A549 (cell line): ENCODE data around the gene RMP24.

Experiments
- ATAC-seq, 2 experiments: fragments of 200-7000 bp in 1 of 2; fragments of >200 bp in 1 of 2; cut with Nextera tagmentation in 1 of 2; cut with Tn5 transposase in 1 of 2; 3 replicates each; pipeline versions ENCODE4 v1.8.0 to v1.9.1; 2018 to 2020; ENCODE audit warnings: mild to moderate bottlenecking in 1 of 2, moderate library complexity in 1 of 2
- CTCF ChIA-PET: fragments of 300-600 bp; sonication (Branson Sonifier 250); formaldehyde crosslinking; extraction: SDS; loops from one replicate; lab custom pipeline; 2021; ENCODE audit warnings: antibody characterized with exemption, inconsistent platforms; lab: Yijun Ruan, JAX
- POLR2A ChIA-PET: fragments of 350-600 bp; formaldehyde crosslinking; extraction: SDS; loops from one replicate; lab custom pipeline; 2021; ENCODE audit warnings: antibody characterized with exemption, inconsistent platforms; lab: Yijun Ruan, JAX
- DNase-seq, 2 experiments: peaks; one replicate each; pipeline versions ENCODE4 v3.0.0 to v3.0.0-alpha.2; 2011 to 2016; ENCODE audit warnings: low read depth in 1 of 2, low spot score in 1 of 2
- FAIRE-seq: peaks from 2 replicates; lab custom pipeline; 2011; peaks lifted over from hg19 to GRCh38; lab: Jason Lieb, UNC
- H3K27ac ChIP-seq, 2 experiments: fragments of >200 bp; sonication (Bioruptor Twin); formaldehyde crosslinking; 3 replicates each; pipeline ENCODE4 v1.5.1; 2016 to 2017
- H3K4me1 ChIP-seq: fragments of >200 bp; sonication (Bioruptor Twin); formaldehyde crosslinking; 3 replicates; pipeline ENCODE4 v1.6.1; 2016
- H3K4me2 ChIP-seq: fragments of >200 bp; sonication (Bioruptor Twin); formaldehyde crosslinking; 3 replicates; pipeline ENCODE4 v1.6.1; 2016
- H3K4me3 ChIP-seq: fragments of >200 bp; sonication (Bioruptor Twin); formaldehyde crosslinking; 3 replicates; pipeline ENCODE4 v1.5.1; 2016
- H3K9me3 ChIP-seq: fragments of >200 bp; sonication (Bioruptor Twin); formaldehyde crosslinking; 3 replicates; pipeline ENCODE4 v1.6.1; 2016
- CBX2 ChIP-seq: fragments of 200-600 bp; sonication (generic); IDR thresholded peaks from 2 replicates; pipeline ENCODE4 v1.6.1; 2016; ENCODE audit warnings: low read depth, mild to moderate bottlenecking, borderline replicate concordance
- CHD2 ChIP-seq: fragments of 150-350 bp; IDR thresholded peaks from 2 replicates; pipeline ENCODE4 v1.6.1; 2014; ENCODE audit warnings: low read length; ENCODE audit not compliant: partially characterized antibody
- EHF ChIP-seq: fragments of 250-450 bp; sonication (Bioruptor Pico); IDR thresholded peaks from 2 replicates; pipeline ENCODE4 v1.5.0; 2020; ENCODE audit warnings: mild to moderate bottlenecking
- EHMT2 ChIP-seq: fragments of 200-600 bp; sonication (generic); IDR thresholded peaks from 2 replicates; pipeline ENCODE4 v1.6.1; 2016; ENCODE audit warnings: antibody characterized with exemption, low read depth, mild to moderate bottlenecking, moderate library complexity
- FOSB ChIP-seq: fragments of 250-450 bp; sonication (Bioruptor Pico); IDR thresholded peaks from 2 replicates; pipeline ENCODE4 v1.5.0; 2020; ENCODE audit warnings: mild to moderate bottlenecking, moderate library complexity
- FOSL2 ChIP-seq, 2 experiments: fragments of 450-650 bp in 1 of 2; fragments of >200 bp in 1 of 2; sonication (Bioruptor Twin) in 1 of 2; formaldehyde crosslinking; IDR thresholded peaks; 2 replicates each; pipeline versions ENCODE4 v1.5.0 to v1.6.1; 2016 to 2020; ENCODE audit warnings: mild to moderate bottlenecking in 1 of 2, moderate library complexity in 1 of 2
- FOXS1 ChIP-seq: fragments of 250-450 bp; sonication (Bioruptor Pico); IDR thresholded peaks from 2 replicates; pipeline ENCODE4 v1.5.0; 2020; ENCODE audit warnings: mild to moderate bottlenecking, moderate library complexity
- GATA3 ChIP-seq: IDR thresholded peaks from 2 replicates; pipeline ENCODE4 v1.6.1; 2012; ENCODE audit warnings: borderline replicate concordance
- HOXB13 ChIP-seq: fragments of 250-450 bp; sonication (Bioruptor Pico); IDR thresholded peaks from 2 replicates; pipeline ENCODE4 v1.5.0; 2020; ENCODE audit warnings: low read depth, mild to moderate bottlenecking, moderate library complexity
- HOXB5 ChIP-seq: fragments of 250-450 bp; sonication (Bioruptor Pico); IDR thresholded peaks from 2 replicates; pipeline ENCODE4 v1.5.0; 2020; ENCODE audit warnings: mild to moderate bottlenecking, moderate library complexity
- JUN ChIP-seq, 2 experiments: fragments of >200 bp; sonication (Bioruptor Twin); formaldehyde crosslinking; IDR thresholded peaks; 2 replicates in 1 of 2; 3 replicates in 1 of 2; pipeline ENCODE4 v1.6.1; 2016 to 2017
- KDM1A ChIP-seq: fragments of 200-600 bp; sonication (generic); IDR thresholded peaks from 2 replicates; pipeline ENCODE4 v1.6.1; 2016; ENCODE audit warnings: low read depth, mild to moderate bottlenecking
- NFE2L2 ChIP-seq: fragments of 150-350 bp; conservative IDR thresholded peaks from 2 replicates; pipeline ENCODE4 v1.6.1; 2014; ENCODE audit warnings: low read length
- NR3C1 ChIP-seq: fragments of >200 bp; sonication (Bioruptor Twin); formaldehyde crosslinking; IDR thresholded peaks from 3 replicates; pipeline ENCODE4 v1.6.1; 2017
- POLR2A ChIP-seq: IDR thresholded peaks from 2 replicates; pipeline ENCODE4 v1.6.1; 2012; ENCODE audit warnings: mild to moderate bottlenecking, low read length
- RAD21 ChIP-seq, 2 experiments: fragments of >200 bp in 1 of 2; sonication (Bioruptor Twin) in 1 of 2; formaldehyde crosslinking in 1 of 2; IDR thresholded peaks in 1 of 2; conservative IDR thresholded peaks in 1 of 2; 2 replicates in 1 of 2; 3 replicates in 1 of 2; pipeline ENCODE4 v1.6.1; 2012 to 2018; ENCODE audit warnings: inconsistent platforms in 1 of 2
- RFX5 ChIP-seq: fragments of 450-650 bp; IDR thresholded peaks from 2 replicates; pipeline ENCODE4 v1.7.1; 2014; ENCODE audit warnings: antibody characterized with exemption, mild to moderate bottlenecking, moderate library complexity
- RNF2 ChIP-seq: fragments of 200-600 bp; sonication (generic); IDR thresholded peaks from 2 replicates; pipeline ENCODE4 v1.6.1; 2016; ENCODE audit warnings: low read depth, mild to moderate bottlenecking, antibody characterized with exemption, moderate library complexity, borderline replicate concordance
- SMC3 ChIP-seq: fragments of >200 bp; sonication (Bioruptor Twin); formaldehyde crosslinking; IDR thresholded peaks from 3 replicates; pipeline ENCODE4 v1.6.1; 2018; ENCODE audit warnings: inconsistent platforms
- ZC3H11A ChIP-seq: fragments of 450-650 bp; IDR thresholded peaks from 2 replicates; pipeline ENCODE4 v1.6.1; 2014; ENCODE audit warnings: antibody characterized with exemption, mild to moderate bottlenecking
- ZSCAN20 ChIP-seq: fragments of 250-450 bp; sonication (Bioruptor Pico); IDR thresholded peaks from 2 replicates; pipeline ENCODE4 v1.8.0; 2022; ENCODE audit warnings: mild to moderate bottlenecking, moderate library complexity
- WGBS: methylation state at CpG from one replicate; pipeline ENCODE4 v1.1.6; 2017; ENCODE audit errors: missing lambda C conversion rate; 5-methylcytosine and 5-hydroxymethylcytosine counted together
- TF ChIP-seq, protein P1 (sequence below): fragments of 450-650 bp; IDR thresholded peaks from 2 replicates; pipeline ENCODE4 v1.6.1; 2014; ENCODE audit warnings: antibody characterized with exemption
- TF ChIP-seq, protein P2 (sequence below): IDR thresholded peaks from 2 replicates; pipeline ENCODE4 v1.6.1; 2012
- TF ChIP-seq, protein P3 (sequence below): IDR thresholded peaks from 2 replicates; pipeline ENCODE4 v1.6.1; 2012
- TF ChIP-seq, protein P4 (sequence below): fragments of 150-350 bp; IDR thresholded peaks from 2 replicates; pipeline ENCODE4 v1.6.1; 2014; ENCODE audit warnings: low read depth, mild to moderate bottlenecking, low read length
- TF ChIP-seq, protein P5 (sequence below): fragments of 250-450 bp; sonication (Bioruptor Pico); IDR thresholded peaks from 2 replicates; pipeline ENCODE4 v1.5.0; 2020; ENCODE audit warnings: low read depth, mild to moderate bottlenecking, moderate library complexity
- TF ChIP-seq, protein P6 (sequence below): fragments of 250-450 bp; sonication (Bioruptor Pico); IDR thresholded peaks from 2 replicates; pipeline ENCODE4 v1.5.0; 2021; ENCODE audit warnings: mild to moderate bottlenecking, moderate library complexity, borderline replicate concordance

Gene RMP24

DNA sequence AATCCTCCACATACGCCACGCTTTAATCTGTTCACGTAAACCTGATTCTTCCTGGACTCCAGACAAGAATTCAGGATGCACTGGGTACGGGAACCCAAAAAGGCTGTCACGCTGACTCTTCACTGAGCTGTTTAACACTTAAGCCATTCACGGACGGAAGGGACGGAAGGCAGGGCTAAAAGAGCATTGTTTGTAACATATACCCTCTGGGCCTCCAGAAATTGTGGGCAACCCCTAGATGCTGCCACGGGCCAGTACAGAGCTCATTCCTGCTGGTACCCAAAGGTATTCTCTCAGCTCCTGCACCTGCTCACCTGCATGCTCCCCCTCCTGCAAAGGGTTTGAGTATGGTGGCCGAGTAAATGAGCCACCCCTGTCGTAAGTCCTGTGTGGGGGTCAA is 45.6 kb upstream of the RMP24 start (continued):
- TF ChIP-seq, protein P1, sequence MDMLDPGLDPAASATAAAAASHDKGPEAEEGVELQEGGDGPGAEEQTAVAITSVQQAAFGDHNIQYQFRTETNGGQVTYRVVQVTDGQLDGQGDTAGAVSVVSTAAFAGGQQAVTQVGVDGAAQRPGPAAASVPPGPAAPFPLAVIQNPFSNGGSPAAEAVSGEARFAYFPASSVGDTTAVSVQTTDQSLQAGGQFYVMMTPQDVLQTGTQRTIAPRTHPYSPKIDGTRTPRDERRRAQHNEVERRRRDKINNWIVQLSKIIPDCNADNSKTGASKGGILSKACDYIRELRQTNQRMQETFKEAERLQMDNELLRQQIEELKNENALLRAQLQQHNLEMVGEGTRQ: no peak
- TF ChIP-seq ZC3H11A (no peak), ZSCAN20 (CRISPR knock-in tag) (no peak), GATA3 (no peak), CHD2 (no peak), HOXB5 (no peak), KDM1A (no peak), CBX2 (no peak), FOSL2 (IDR thresholded peaks at IDR 0.05) (no peak), FOSL2 (CRISPR knock-in tag; IDR thresholded peaks at IDR 0.05) (no peak)
- TF ChIP-seq, protein P2, sequence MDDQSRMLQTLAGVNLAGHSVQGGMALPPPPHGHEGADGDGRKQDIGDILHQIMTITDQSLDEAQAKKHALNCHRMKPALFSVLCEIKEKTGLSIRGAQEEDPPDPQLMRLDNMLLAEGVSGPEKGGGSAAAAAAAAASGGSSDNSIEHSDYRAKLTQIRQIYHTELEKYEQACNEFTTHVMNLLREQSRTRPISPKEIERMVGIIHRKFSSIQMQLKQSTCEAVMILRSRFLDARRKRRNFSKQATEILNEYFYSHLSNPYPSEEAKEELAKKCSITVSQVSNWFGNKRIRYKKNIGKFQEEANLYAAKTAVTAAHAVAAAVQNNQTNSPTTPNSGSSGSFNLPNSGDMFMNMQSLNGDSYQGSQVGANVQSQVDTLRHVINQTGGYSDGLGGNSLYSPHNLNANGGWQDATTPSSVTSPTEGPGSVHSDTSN: no peak

DNA sequence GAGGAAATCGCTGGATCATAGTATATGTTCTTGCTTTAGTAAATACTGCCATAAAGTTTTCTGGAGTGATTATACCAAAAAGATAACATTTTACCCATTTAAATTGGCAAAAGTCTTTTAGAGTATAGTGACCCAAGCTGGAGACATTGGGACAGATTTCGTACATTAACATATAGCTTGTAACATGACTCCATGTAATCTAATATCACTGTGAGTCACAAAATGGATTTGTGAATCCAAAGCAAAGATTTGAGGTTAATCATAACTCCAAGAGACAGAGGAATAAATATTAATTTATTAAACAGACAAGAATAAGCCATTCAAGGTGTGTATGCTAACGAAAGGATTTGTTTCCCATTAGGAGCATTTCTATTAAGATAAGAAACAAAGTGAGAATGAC is 45.0 kb upstream of the RMP24 start:
- no peak for DNase-seq

DNA sequence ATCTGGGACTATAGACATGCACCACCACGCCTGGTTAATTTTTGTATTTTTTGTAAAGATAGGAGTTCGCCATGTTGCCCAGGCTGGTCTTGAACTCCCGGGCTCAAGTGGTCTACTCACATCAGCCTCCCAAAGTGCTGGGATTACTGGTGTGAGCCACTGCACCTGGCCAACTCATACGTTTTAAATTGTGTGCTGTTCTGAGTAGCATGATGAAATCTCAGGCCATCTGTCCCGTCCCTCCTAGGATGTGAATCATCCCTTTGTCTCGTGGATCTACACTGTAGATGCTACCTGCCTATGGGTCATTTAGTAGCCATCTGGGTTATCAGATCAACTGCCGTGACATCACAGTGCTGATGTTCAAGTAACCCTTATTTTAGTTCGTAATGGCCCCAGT is 38.5 kb upstream of the RMP24 start:
- no peak overlapping the region for H3K4me2 ChIP-seq
- ChIA-PET POLR2A (no interaction called here), CTCF (no interaction called here)
- H3K4me1 ChIP-seq: no peaks in the 10 kb centered on the region
- no peak overlapping the region for H3K27ac ChIP-seq
- no peak overlapping the region for H3K4me3 ChIP-seq
- TF ChIP-seq ZC3H11A: no peak
- TF ChIP-seq RNF2: no peak
- no peak for TF ChIP-seq NR3C1
- TF ChIP-seq, protein P3, sequence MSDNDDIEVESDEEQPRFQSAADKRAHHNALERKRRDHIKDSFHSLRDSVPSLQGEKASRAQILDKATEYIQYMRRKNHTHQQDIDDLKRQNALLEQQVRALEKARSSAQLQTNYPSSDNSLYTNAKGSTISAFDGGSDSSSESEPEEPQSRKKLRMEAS: no peak
- no peak for TF ChIP-seq JUN (IDR thresholded peaks at IDR 0.05)
- no peak for TF ChIP-seq EHMT2
- no peak for TF ChIP-seq RFX5
- TF ChIP-seq FOSB (CRISPR knock-in tag): no peak
- no peak for TF ChIP-seq HOXB13
- TF ChIP-seq, protein P4, sequence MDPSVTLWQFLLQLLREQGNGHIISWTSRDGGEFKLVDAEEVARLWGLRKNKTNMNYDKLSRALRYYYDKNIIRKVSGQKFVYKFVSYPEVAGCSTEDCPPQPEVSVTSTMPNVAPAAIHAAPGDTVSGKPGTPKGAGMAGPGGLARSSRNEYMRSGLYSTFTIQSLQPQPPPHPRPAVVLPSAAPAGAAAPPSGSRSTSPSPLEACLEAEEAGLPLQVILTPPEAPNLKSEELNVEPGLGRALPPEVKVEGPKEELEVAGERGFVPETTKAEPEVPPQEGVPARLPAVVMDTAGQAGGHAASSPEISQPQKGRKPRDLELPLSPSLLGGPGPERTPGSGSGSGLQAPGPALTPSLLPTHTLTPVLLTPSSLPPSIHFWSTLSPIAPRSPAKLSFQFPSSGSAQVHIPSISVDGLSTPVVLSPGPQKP: no peak
- no peak for FAIRE-seq
- H3K9me3 ChIP-seq: peaks cover 5% of the 10 kb centered on the region; the same call in 1 of the 3 replicates
- peak in 1 of 2 experiments; percentile 90; a peak in 3 of 6 replicates for ATAC-seq
- peak in 1 of 2 experiments; percentile 28 for DNase-seq
- 27% methylated on average over 6 of the region's 8 CpGs for WGBS

More for the DNA sequence above, 45.0 kb upstream of the RMP24 start:
- CTCF ChIA-PET: interaction anchor here (0.6 kb wide), 1 partner anchor 725 kb away, joined by 3 read pairs; no protein-coding TSS in a partner anchor
- ATAC-seq (no peak), FAIRE-seq (no peak)
- Histone ChIP-seq H3K9me3 (peaks cover 5% of the 10 kb centered on the region; the same call in 1 of the 3 replicates), H3K4me3 (no peak overlapping the region), H3K27ac (no peak overlapping the region), H3K4me1 (no peaks in the 10 kb centered on the region), H3K4me2 (no peak overlapping the region)
- WGBS: 4% methylated on average over 3 of the region's 3 CpGs
- TF ChIP-seq ZSCAN20 (CRISPR knock-in tag): no peak
- no peak for TF ChIP-seq FOSL2 (IDR thresholded peaks at IDR 0.05)
- TF ChIP-seq FOSL2 (CRISPR knock-in tag; IDR thresholded peaks at IDR 0.05): no peak
- no peak for TF ChIP-seq POLR2A
- TF ChIP-seq, protein P4: no peak
- TF ChIP-seq, protein P5, sequence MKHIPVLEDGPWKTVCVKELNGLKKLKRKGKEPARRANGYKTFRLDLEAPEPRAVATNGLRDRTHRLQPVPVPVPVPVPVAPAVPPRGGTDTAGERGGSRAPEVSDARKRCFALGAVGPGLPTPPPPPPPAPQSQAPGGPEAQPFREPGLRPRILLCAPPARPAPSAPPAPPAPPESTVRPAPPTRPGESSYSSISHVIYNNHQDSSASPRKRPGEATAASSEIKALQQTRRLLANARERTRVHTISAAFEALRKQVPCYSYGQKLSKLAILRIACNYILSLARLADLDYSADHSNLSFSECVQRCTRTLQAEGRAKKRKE (CRISPR knock-in tag): no peak
- TF ChIP-seq, protein P6, sequence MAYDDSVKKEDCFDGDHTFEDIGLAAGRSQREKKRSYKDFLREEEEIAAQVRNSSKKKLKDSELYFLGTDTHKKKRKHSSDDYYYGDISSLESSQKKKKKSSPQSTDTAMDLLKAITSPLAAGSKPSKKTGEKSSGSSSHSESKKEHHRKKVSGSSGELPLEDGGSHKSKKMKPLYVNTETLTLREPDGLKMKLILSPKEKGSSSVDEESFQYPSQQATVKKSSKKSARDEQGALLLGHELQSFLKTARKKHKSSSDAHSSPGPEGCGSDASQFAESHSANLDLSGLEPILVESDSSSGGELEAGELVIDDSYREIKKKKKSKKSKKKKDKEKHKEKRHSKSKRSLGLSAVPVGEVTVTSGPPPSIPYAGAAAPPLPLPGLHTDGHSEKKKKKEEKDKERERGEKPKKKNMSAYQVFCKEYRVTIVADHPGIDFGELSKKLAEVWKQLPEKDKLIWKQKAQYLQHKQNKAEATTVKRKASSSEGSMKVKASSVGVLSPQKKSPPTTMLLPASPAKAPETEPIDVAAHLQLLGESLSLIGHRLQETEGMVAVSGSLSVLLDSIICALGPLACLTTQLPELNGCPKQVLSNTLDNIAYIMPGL (CRISPR knock-in tag): no peak
- no peak for TF ChIP-seq NFE2L2
- no peak for TF ChIP-seq RAD21 (conservative IDR thresholded peaks at IDR 0.05 in 1 of 2, IDR thresholded peaks at IDR 0.05 in 1 of 2)
- no peak for TF ChIP-seq SMC3
- no peak for TF ChIP-seq ZC3H11A
- TF ChIP-seq HOXB13: no peak
- no peak for TF ChIP-seq EHF
- no peak for TF ChIP-seq FOXS1 (CRISPR knock-in tag)
- TF ChIP-seq, all 56 proteins: peak for 0
- POLR2A ChIA-PET: no interaction called here
